GM19324 (cell line): ENCODE measurements around the gene NFIA.
"Not testable (repeated sequence)": the region's sequence is repeated elsewhere in the genome, so short reads cannot be mapped to it uniquely, and the experiment has no call there.

Source experiments
- ATAC-seq: cut with Tn5 transposase; IDR thresholded peaks from one replicate; pipeline ENCODE4 v1.9.1; 2021; ENCODE audit warnings: mild to moderate bottlenecking, moderate library complexity; ENCODE audit not compliant: unreplicated experiment, low FRiP score

The NFIA gene

DNA sequence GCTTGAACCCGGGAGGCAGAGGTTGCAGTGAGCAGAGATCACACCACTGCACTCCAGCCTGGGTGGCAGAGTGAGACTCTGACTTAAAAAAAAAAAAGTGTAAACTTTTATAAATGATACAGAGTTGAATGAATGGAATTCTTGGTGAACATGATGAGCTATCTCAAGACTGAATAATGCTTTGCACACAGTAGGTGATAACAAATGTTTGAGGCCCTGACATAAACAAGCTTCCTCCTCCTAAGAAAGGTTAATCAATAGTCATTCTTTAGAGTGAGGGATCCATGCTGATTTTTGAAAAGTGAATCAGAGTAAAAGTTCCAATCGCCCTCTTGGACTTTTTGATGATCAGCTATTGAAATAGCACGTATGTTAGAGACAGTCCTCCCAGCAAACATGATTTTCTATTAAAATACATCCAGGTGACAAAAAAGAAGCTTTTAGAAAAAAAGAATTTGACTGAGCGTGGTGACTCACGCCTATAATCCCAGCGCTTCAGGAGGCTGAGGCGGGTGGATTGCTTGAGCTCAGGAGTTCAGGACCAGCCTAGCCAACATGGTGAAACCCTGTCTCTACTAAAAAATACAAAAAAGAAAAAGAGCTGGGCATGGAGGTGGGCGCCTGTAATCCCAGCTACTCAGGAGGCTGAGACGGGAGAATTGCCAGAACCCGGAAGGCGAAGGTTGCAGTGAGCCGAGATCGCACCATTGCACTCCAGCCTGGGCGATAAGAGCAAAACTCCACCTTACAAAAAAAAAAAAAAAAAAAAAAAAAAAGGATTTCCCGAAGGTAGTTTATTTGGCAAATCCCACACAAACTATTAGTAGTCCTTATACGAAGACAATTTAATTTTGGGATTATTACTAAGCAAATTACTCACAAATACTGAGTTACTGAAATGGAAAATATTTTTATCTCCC lies 181.8 kb downstream of the NFIA start:
- ATAC-seq = no peak

DNA sequence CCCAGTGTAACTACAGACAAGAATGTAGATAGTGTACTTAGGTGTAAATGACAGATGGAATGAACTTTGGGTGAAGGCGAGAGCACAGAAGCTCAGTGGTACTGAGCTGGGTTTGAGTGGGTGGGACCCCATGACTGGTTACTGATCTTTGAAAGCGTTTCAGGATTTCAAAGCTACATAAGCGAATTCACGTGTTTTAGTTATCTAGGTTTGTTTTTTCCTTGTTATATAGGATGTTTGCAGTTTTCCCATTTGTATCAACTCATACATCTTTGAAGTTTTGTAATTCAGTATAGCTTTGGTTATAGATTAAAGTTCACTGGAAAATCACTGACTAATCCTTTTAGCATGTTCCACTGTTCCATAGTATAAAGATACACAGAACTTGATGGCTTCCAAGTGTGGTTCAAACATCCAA lies 182.5 kb downstream of the NFIA start:
- ATAC-seq = no peak

DNA sequence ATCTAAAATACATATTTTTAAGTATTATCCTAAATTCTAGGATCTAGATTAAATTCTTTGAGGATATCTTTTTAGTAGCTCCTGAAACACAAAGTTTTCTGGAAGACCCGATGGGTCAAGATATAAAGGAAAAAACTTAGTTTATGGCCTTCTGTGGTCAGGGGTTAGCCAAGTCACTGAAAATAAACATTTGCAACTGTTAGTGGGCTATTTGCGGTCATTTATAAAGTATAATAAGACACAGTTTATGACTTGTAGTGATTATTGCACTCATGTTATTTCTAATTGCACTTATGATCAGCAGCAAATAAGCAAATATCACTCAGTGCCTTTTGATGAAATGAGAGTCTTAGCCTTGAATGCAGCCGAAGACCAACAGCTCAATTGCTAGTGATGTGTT lies 183.3 kb downstream of the NFIA start:
- no peak for ATAC-seq

GRCh38 chr1:61266738-61267137 lies 184.4 kb downstream of the NFIA start:
- no peak for ATAC-seq

DNA sequence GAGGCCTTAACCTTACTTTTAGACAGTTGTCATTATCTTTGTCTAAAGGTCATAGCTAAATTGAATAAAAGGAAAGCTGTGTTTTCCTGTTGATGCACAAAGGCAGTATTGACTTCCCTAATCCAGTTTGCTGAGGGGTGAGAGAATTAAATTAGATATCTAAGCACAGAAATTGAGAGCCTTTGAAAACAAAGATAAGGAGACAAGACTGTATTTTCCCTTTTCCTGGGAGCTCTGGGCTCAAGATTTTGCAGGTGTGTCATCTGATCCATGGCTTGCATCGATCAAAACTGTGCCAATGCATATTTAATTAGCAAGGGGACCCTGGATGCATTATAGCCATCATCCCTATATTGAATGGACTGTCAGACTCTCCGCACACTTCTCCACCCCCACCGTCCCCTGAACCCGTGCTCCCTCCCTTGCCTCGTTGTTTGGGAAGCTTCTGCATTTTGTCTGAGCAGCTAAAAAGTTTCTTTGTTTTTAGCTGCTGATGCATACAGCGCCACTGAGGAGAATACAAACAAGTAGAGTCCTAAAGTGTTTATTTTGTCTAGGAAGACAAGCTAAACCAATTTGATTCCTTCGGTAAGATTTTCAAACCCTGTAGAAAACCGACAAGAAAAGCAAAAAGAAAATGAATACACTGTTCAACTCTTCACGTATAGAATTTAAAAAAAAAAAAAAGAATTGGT lies 186.3 kb downstream of the NFIA start:
- no peak for ATAC-seq

DNA sequence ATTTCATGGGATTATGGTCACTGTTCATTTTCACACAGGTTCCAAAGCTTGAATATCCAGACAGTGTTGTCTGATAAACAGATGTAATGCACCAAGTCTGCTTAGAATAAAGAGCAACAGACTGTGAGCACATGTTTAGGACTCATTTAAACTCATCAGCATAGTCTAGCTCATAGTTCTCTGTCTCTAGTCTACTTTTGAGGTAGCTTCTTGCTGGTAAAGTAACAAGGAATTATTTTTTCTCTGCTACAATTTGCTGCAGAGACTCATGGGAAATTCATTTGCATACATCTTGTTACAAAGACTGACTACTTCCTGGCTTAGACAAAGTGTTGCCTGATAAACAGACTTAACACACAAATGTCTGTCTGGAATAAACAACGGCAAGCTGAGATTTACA lies 187.2 kb downstream of the NFIA start:
- no peak for ATAC-seq

DNA sequence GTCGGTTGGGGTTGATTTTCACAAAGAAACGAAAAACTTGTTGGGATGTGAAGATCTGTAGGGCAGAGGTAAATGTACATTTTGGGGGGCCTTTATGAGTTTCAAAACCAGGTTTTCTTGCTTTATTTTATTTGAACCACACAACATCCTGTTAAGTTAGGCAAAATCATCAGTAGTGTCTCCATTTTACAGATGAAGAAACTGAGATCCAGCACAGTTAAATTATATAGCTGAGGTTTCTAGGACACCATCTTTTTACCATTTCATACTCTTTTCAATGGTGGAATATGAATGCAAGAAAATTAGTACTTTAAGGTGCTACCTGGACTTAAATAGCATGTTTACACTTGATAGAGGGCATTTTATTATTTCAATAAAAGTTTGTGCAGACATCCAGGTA lies 187.7 kb downstream of the NFIA start:
- no peak for ATAC-seq

DNA sequence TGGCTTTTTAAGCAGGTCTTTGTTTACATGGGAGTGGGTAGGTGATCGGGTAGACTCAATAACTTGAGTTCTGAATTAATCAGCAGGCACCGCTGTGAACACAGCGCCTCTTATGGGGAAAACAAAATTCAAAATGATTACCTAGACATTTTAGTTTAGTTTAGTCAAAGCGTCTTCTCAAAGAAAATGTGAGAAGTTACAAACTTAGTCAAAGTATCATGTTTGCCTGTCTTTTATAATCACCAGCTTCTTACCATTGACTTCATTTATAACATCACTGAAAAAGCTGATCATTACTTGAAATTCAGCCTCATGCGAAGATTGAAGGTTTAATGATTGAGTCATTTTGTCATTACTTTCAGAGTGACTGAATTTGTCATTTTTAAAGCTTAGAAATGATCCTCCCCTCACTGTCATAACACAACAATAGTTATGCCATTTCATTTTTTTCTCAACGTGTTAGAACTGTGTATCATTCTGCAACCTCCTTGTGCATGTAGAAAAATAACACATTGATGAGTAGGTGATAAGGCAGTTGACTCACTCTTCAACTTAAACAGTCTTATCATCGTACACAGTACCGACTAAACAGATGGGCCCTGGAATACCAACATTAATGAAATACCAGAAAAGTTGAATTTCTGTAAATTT lies 188.5 kb downstream of the NFIA start:
- no peak for ATAC-seq

DNA sequence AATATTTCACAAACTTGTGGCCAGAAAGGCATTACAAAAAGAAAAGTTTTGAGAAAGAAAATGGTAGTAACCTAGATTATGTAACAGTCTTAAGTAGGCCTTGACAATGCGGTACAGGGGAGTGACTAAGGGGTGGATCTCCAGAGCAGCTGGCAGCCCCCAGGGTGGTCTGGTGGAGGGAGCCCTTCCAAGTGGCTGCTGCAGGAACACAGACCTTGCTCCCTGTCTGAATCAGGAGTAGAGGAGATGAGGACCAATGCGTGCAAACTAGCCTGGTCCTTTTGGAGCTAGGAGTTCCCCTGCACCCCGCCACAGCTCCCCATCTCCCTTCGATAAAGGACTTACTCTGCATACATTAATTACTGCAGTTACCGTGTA lies 189.0 kb downstream of the NFIA start:
- no peak for ATAC-seq

- no peak for ATAC-seq
These were observed 190.9 kb downstream of the NFIA start for GRCh38 chr1:61273167-61273705.

DNA sequence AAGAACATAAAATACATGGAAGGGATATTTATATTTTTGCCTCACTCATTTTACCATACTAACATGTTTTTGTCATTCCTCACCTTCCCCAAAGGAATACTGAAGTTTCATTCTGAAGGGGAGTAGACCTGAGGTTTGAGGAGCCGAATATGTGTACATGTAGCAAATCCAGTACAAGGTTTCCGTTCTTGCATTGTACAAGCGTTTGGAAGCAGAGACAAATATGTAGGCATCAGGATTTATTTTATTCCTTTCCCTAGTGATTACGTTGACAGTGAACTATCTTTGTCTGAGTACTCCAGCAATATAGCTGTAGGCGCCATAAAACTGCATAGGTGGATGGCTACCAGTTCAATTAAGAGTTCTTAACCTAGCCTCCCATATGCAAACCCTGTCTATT lies 191.5 kb downstream of the NFIA start:
- no peak for ATAC-seq

GRCh38 chr1:61274939-61275338 lies 192.6 kb downstream of the NFIA start:
- ATAC-seq = no peak

DNA sequence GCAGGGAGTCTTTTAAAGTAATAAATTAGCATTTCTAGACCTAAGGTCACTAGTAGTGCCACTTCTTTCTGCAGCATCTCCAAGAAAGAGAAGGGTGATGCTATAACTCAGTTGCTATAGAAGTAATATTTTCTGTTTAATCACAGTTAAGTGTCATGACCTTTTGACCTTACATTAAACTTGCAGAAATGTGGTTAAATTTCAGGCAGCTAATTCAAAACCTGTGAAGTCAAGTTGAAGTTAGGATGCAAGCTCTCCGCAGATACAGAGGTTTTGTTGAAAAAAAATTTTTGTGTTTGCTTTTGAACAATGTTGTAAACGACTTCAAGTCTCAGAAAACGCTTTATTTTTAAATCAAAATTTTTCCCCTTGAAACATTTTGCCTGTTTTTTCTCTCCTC lies 193.9 kb downstream of the NFIA start:
- no peak for ATAC-seq

GRCh38 chr1:61277121-61277690 lies 194.8 kb downstream of the NFIA start:
- ATAC-seq = no peak

DNA sequence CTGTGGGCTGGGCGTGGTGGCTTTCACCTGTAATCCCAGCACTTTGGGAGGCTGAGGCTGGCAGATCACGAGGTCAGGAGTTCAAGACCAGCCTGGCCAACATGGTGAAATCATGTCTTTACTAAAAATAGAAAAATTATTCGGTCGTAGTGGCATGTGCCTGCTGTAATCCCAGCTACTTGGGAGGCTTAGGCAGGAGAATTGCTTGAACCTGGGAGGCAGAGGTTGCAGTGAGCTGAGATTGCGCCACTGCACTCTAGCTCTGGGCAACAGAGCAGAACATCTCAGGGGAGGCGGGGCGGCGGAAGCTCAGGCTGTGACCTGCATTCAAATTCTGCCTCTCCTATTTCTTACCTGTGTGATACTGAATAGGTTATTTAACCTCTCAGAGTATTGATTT lies 196.1 kb downstream of the NFIA start:
- ATAC-seq = not testable (repeated sequence)

- ATAC-seq = no peak
These were observed 196.6 kb downstream of the NFIA start for GRCh38 chr1:61278966-61279365.

GRCh38 chr1:61279570-61279969 lies 197.2 kb downstream of the NFIA start:
- ATAC-seq = no peak

DNA sequence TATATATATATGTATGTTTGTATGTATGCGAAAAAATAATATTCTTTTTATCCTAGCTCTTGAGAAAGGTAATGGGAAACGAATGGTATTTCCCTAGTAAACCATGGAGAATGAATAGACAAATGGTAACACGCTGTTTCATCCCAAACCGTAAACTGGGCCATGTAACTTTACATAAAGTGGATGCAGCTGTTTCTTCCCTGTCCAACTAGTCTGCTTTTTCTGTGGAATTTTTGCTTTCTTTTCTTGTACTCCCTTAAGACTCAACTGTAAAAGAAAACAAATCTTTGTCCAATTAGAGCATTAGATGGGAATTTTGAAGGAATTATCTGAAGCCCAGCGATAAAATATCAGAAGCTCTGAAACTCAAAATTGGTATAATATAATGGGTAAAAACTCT lies 198.1 kb downstream of the NFIA start:
- no peak for ATAC-seq

GRCh38 chr1:61282387-61282786 lies 200.0 kb downstream of the NFIA start:
- no peak for ATAC-seq

- ATAC-seq = no peak
These were observed 202.0 kb downstream of the NFIA start for GRCh38 chr1:61284248-61284854.
